HG02885 (cell line): ENCODE results near the gene CLNK.
"Not testable (repeated sequence)": the region's sequence is repeated elsewhere in the genome, so short reads cannot be mapped to it uniquely, and the experiment has no call there.

Experiments used
- ATAC-seq: cut with Tn5 transposase; IDR thresholded peaks from one replicate; pipeline ENCODE4 v1.9.1; 2021; ENCODE audit warnings: mild to moderate bottlenecking; ENCODE audit not compliant: unreplicated experiment, poor library complexity

CLNK gene

GRCh38 chr4:10582951-10583350, 101.6 kb downstream of the CLNK start:
- ATAC-seq, result no peak

- no peak for ATAC-seq
Observed at GRCh38 chr4:10582059-10582686, 102.4 kb downstream of the CLNK start.

- no peak for ATAC-seq
Observed at GRCh38 chr4:10581022-10581421, 103.5 kb downstream of the CLNK start.

GRCh38 chr4:10579648-10580047, 104.9 kb downstream of the CLNK start:
- ATAC-seq, result no peak

- peak; percentile 77 for ATAC-seq
Observed at GRCh38 chr4:10577508-10578426, 106.8 kb downstream of the CLNK start.

- peak; percentile 84 for ATAC-seq
Observed at GRCh38 chr4:10577018-10577417, 107.5 kb downstream of the CLNK start.

- no peak for ATAC-seq
Observed at GRCh38 chr4:10576236-10576635, 108.3 kb downstream of the CLNK start.

- ATAC-seq, result no peak
Observed at GRCh38 chr4:10575414-10575813, 109.2 kb downstream of the CLNK start.

- not testable (repeated sequence) for ATAC-seq
Observed at GRCh38 chr4:10574553-10574952, 110.0 kb downstream of the CLNK start.

GRCh38 chr4:10571909-10572308, 112.7 kb downstream of the CLNK start:
- ATAC-seq, result no peak

- no peak for ATAC-seq
Observed at GRCh38 chr4:10569491-10569890, 115.1 kb downstream of the CLNK start.

GRCh38 chr4:10567766-10568165, 116.8 kb downstream of the CLNK start:
- no peak for ATAC-seq

- ATAC-seq, result no peak
Observed at GRCh38 chr4:10565166-10565780, 119.3 kb downstream of the CLNK start.

GRCh38 chr4:10554694-10555093, 129.9 kb downstream of the CLNK start:
- peak; percentile 89 for ATAC-seq

GRCh38 chr4:10554121-10554520, 130.4 kb downstream of the CLNK start:
- no peak for ATAC-seq

GRCh38 chr4:10552591-10553280, 131.8 kb downstream of the CLNK start:
- no peak for ATAC-seq

GRCh38 chr4:10535912-10536311, 148.7 kb downstream of the CLNK start:
- peak; percentile 57 for ATAC-seq

- peak; percentile 71 for ATAC-seq
Observed at GRCh38 chr4:10534820-10535219, 149.7 kb downstream of the CLNK start.

- no peak for ATAC-seq
Observed at GRCh38 chr4:10532155-10532554, 152.4 kb downstream of the CLNK start.

GRCh38 chr4:10530137-10530786, 154.3 kb downstream of the CLNK start:
- ATAC-seq, result no peak
